HG03439 (cell line): ENCODE measurements around the gene ZC3H13.
"Not testable (repeated sequence)": the region's sequence is repeated elsewhere in the genome, so short reads cannot be mapped to it uniquely, and the experiment has no call there.

Experiments
- ATAC-seq: cut with Tn5 transposase; IDR thresholded peaks from one replicate; pipeline ENCODE4 v1.9.1; 2021; ENCODE audit warnings: mild to moderate bottlenecking, moderate library complexity; ENCODE audit not compliant: unreplicated experiment

Gene ZC3H13

DNA sequence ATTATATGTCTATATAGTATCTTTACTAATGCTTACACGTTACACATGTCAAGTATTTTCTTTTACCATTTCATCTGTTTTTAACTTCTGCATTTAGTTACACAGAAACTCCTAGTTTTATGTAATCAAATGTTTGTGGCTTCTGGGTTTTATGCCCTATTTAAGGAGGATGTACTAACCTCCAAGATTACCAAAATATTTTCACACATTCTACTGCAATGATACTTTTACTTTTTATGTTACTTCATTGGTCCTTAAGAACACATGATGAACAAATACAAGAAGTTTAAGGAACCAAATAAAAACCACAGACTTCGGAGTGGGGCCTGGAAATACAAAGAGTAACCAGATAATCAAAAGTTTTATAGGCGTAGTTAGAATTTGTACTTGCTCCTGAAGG, 37.2 kb downstream of the ZC3H13 start:
- ATAC-seq = no peak

DNA sequence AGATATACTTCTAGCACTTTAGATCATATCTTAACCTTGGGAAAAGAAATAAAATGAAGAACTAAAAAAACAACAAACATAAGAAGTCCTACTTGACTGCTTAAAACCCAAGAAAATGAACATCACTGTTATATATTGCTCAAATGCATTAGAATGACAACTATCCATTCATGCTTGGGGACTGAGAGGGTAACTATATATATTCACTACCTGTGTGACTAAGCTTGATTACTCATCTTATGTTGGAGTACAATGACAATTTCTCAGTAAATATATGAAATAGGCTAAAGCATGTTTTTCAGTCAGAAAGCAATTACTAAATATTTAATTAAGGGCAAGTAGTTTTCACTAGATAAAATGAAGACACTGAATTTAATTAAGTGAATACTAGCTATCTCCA, 40.1 kb downstream of the ZC3H13 start:
- ATAC-seq = no peak

DNA sequence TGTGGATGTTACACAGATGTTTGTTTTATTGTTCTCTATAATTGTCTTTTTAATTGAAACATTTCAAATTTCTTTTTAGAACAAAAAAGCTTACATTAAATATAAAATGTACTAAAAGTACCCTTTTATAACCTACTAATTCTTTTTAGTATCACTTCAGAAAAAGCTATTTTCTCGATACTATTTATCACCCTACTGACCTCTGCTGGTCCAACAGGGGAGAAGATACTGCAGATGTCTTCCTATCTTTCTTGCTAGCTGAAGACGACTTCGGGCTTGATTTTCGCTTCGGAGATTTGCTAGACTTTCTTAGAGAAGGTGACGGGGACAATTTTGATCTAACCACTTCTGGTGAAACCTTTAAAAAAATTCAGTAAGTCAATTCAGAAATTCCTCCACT, 42.4 kb downstream of the ZC3H13 start:
- no peak for ATAC-seq

DNA sequence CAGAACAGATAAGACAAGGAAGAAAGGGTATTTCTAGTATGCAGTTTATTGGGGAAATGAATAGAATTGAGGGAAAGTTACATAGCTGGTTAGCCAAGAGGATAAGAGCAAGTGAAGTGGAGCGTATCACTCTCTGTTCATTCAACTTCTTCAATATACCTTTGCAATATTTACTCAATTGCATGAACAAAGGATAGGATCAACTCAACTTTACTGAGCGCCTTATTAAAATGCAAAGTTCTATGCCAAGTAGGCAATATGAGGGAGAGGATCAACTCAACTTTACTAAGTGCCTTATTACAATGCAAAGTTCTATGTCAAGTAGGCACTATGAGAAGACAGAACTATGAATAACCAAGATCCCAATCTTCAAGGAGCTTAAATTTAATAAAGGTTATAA, 43.9 kb downstream of the ZC3H13 start:
- no peak for ATAC-seq

DNA sequence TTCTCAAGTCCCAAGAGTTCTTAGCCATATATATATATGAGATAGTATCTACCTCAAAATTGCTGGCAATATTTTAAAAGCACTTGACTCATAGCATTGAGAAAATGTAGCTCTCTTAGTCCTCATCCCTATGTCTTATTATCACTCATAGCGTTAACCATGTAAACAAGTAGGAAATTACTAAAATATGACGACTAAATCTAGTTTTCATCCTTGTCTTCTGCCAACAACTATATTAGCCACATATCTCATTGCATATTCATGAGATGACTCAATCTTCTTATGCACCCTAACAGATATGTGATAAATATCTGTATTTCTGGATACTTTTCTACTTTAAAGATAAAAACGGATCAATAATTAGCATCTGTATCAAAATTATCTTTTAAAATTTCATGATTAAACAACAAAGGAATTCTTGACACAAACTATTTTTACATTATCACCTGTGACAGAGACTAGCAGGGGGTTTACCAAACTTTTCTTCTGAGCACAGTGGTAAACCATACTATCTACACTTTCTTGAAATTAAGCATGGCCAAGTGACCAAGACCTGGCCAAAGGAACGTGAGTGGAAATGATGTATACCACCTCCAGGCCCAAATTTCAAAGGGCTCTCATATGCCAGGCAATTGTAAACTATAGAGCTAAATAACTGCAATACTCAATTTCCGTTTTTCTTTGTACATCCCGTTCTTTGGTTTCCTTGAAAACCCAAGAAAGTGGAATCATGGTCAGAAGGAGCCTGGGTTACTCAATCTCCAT, 45.7 kb downstream of the ZC3H13 start:
- ATAC-seq = no peak

DNA sequence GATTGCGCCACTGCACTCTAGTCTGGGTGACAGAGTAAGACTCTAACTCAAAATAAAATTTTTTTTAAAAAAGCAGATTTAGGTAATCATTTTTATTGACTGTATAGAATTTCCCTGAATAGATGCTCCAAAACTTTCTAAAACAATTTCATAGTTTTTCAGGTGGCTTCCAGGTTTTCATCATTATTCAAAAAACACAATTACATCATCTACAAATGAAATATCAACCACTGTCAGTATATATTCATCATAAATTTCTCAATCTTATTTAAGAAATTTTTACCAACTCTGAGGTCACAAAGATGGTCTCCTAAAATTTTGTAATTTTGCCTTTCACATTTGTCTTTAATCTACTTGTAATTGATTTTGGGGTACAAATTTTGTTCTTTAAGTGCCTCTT, 48.1 kb downstream of the ZC3H13 start:
- no peak for ATAC-seq

DNA sequence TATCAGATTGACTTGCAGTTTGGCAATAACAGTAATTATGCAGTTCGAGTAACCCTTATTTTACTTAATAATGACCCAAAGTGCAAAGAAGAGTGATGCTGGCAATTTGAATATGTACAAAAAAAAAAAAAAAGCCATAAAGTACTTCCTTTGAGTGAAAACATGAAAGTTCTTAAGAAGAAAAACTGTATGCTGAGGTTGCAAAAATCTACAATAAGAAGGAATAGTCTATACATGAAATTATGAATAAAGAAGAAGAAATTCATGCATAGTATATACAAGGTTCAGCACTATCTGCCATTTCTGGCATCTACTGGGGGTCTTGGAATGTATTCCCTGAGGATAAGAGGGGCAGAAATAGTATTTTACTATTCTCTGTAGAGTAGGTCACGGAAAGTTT, 55.9 kb downstream of the ZC3H13 start:
- ATAC-seq = no peak

DNA sequence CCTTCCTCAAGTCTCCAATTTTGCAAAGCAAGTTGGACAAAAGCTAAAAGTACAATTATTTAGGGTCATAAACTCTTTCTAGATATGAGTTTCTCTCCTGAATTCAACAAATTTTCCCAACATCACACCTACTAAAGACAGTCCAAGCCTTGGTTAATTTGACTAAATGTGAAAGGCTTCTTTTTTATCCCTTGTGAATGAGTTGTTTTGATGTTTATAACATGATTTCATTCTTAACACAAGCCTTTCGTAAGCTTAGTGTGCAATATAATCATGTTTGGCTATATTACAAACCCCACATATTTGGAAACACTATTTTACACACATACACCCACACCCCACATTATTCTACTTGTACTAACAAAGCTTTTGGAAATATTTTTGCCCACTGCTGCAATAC, 57.3 kb downstream of the ZC3H13 start:
- ATAC-seq = no peak

DNA sequence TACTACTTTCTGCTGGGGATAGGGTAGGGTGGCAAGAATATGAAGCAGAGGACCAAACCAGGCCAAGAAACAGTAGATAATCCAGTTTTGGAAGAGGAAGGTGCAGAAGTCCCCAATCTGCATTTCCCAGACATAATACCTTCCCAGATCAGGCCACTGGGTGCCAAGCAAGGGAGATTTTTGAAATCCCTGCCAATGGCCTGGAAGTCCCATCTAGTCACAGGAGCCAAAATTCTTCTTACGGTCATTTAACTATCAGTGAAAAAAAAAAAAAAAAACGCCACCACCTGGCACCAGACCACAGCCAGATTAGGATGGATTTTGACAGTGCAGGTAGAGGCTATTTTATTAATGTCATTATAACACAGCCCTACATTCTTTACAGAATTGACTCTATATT, 57.8 kb downstream of the ZC3H13 start:
- no peak for ATAC-seq

DNA sequence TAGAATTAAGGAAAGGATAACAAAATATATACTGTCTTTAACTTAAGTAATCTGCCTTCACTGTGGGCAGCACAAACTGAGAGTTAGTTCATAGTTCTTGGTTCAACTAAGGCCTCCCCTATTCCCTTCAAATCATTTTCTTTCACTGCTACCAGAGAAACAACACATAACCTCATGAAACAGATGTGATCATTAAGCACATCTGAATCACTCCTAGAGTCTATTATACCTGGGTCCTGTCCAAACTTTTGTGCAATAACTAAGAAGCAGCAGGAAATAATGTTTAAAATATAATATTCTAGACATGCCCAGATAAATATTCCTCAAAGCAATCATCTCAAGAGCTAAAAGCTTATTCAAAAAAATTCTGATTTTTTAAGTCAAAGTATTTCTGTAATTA, 62.9 kb downstream of the ZC3H13 start:
- ATAC-seq = no peak

DNA sequence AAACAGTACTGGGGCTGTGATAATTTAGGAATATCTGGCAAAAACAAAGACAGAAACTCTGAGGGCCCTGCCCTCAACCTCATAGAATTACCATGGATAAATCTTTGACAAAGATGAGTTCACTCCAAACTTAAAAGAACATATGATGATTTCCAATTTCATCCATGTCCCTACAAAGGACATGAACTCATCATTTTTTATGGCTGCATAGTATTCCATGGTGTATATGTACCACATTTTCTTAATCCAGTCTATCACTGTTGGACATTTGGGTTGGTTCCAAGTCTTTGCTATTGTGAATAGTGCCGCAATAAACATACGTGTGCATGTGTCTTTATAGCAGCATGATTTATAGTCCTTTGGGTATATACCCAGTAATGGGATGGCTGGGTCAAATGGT, 71.4 kb downstream of the ZC3H13 start:
- not testable (repeated sequence) for ATAC-seq

DNA sequence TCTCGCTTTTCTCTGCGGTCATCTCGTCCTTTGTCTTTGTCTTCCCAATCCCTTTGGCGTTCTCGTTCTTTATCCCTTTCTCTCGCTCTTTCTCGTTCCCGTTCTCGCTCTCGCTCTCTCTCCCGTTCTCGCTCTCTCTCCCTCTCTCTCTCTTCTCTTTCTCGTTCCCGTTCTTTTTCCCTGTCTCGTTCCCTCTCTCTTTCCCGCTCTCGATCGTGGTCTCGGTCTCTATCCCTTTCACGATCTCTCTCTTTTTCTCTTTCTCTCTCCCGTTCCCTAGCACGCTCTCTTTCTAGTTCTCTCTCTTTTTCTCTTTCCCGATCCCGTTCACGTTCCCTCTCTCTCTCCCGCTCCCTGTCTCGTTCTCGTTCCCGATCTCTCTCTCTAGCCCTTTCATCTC, 77.2 kb downstream of the ZC3H13 start:
- ATAC-seq = no peak

DNA sequence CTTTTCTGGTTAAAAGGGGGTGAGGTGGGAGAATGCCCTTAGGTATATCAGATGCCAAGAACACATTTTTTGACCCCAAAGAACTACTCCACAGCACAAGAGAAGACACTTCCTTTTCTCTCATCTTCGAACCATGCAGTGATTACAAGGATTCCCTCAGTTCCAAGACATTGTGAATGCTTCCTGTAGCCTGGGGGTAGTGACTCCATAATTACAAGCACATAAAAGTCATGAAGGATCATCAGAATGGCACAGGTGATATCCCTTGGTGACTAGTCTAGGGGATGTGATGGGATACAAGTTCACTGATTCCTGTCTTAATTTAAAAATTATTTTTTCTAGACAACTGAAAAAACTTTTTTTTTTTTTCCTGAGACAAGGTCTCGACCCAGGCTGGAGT, 78.0 kb downstream of the ZC3H13 start:
- ATAC-seq = no peak

DNA sequence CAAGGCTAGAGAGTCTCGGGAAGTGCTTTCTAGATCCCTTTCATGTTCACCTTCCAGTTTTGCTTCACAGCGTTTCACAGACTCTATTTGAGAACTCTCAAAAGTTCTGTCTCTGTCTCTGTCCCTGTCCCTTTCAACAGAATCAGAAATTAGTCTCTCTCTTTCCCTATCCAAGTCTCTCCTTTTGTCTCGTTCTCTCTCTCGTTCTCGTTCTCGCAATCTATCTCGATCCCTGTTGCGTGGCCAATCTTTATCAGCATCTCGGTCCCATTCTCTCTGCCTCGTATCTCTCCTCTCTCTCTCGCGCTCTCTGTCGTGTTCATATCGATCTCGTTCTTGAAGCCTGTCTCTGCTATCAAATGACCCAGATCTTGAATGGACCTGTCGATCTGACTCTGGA, 85.0 kb downstream of the ZC3H13 start:
- no peak for ATAC-seq

DNA sequence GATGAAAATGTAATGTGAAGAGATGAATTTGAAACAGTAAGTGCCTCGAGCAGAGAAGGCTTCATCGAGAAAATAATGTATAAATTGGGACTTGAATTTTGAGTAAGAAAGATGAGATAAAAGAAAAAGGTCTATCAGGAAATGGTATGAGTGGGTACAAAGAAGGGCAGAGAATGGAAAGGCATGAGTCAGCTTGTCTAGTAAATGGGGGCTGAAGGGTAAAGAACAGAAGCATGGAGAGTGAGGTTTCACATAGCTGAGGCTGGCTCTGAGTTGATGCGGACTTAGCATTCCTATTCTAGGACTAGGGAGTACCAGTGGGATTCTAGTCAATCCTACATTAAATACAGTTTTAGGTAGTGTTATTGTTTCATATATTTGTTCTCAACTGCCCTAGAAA, 85.8 kb downstream of the ZC3H13 start:
- no peak for ATAC-seq

DNA sequence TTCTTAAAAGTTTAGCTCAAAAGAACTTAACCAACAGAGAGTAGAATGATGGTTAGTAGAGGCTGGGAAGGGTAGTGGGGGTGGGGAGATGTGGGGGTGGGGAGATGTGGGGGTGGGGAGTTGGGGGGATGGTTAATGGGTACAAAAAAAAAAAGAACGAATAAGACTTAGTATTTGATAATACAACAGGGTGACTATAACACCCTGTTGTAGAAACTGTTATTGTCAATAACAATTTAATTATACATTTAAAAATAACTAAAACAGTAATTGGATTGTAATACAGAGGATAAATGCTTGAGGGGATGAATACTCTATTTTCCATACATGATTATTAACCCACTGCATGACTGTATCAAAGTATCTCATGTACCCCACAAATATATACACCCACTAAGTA, 91.1 kb downstream of the ZC3H13 start:
- no peak for ATAC-seq

DNA sequence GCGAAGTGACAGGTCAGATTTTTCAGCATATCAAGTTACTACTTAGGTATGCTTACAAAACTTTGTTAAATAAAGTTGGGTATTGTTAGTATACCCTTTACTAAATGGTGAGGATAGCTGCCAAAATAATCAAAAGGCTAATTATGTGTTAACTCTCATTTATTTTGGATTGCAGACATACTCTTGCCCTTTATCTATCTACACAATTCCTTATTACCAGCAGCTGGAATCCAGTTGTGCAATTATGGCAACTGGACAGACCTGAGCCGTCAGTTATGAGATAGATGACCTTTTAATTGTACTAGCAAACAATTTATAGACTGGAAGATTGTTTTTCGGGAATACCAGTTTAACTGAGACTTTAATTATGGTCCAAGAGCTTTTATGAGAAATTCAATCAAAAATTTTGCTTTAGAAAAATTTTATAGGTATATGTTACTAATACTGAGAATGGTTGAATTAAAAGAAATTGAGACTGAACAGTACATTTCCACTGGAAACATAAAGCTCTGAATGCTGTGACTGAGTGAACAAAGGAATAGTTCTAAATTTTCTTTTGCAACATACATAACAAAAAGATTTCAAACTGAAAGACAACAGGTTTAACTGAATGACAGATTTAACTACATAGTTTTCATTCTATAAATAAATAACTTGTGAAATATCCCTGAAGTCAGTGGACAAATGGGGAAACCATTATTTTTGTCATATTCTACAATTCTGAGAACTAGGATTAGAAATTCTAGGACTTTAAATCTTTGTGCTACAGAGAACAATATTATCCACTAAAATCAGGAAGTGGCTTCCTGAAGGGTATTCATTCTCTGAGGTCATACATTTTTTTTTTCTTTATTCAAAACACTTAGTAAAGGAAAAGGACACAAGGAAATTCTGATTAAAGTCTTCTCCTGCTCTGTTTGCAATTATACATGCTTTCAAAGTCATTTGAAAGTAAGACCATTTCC, 97.4 kb downstream of the ZC3H13 start:
- no peak for ATAC-seq

DNA sequence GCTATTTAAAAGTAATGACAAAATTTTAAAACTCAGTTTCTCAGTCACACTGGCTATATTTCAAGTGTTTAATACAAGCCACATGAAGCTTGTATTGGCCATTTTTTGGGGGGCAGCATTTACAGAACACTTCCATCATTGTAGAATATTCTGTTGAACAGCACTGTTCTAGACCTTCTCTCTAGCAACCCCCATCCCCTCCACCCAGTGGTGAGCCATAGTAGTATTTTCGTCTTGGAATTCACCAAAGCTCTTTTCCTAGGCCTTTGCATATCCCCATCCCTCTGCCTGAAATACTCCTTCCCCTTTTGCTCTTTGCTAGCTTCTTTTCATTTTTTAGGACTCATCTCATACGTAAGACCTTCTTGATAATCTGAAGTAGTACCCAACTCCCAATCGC, 99.5 kb downstream of the ZC3H13 start:
- ATAC-seq = no peak

DNA sequence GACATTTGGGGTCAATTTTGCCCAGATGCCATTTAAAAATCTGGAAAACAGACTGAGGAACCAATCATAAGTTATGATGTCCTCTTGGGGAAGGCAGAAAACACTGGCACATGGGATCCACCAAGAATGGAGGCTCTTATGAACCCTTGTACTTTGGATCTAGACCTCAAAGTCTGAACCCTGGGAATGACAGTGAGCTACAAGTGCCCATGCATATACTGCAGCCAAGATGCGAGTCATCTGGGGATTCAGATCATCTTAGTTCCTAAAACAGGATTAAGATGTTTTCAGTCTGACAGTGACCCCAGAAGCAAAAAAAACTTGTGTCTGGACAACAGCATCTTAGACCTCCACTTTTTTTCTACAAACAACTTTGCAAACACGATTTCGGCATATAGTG, 100.8 kb downstream of the ZC3H13 start:
- no peak for ATAC-seq

DNA sequence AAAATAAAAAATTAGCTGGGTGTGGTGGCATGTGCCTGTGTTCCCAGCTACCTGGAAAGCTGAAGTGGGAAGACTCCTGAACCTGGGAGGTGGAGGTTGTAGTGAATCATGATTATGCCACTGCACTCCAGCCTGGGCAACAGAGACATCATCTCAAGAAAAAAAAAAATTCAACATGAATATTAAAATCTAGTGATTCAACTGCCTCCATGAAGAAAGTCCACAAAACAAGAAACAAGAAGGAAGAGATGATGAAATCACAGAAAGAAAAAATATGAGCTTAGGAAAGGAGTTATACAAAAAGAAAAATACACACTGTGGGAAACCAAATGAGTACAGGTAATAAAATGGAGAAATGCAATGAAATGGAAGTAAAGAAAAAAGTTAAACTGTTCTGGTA, 101.4 kb downstream of the ZC3H13 start:
- no peak for ATAC-seq

DNA sequence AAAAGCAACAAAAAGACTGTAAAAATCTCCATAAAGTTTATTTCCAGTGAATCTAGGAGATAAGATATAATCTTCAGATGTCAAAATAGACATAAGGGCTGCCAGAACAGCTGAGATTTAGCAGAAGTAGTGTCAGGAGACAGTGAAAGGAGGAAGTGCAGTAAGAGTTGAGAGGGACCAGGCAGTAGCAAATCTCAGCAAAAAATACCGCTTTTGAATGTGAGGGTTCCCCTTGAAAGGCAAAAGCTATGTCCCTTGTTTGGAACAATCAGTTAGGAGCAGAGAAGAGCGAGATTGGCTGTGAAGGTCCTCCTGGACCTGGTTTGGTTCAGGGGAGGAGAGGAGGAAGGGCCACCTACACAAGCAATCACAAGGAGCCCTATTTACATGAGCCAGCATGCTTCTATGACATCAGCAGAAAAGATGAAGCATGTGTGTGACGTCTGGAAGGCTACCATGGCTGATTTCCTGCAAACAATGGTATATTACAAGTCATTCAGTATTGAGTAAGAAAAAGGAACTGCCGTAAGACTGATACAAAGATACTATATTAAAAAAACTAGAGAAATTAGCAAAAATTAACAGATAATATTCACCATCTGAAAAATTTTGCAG, 102.1 kb downstream of the ZC3H13 start:
- ATAC-seq = no peak

DNA sequence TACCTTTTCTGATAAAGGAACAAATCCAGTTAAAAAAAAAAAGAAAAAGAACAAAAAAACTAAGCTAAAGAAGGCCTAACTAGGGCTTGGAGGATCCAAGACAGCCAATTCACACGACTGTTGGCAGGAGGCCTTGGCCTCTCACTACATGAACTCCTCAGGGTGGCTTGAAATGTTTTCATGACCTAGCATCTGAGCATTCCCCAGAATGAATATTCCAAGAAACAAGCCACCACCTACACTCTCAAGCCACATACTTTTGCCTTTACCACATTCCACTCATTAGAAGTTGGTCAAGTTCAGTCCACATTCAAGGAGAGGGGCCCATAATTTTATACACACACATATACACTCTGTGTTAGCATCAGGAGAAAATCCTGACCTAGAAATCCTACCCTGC, 103.4 kb downstream of the ZC3H13 start:
- no peak for ATAC-seq
